Measurements from ENCODE around the gene SUPT20H.
A peak's percentile ranks its signal among the peaks of the same experiment; 100 is the strongest.

SUPT20H gene

GRCh38 chr13:37001921-37002250, 57.6 kb downstream of the SUPT20H start:
- DNase-seq (ENCODE audit: low read depth, low spot score): no peak

GRCh38 chr13:36999054-36999714, 60.3 kb downstream of the SUPT20H start, which contains the start of gene ALG5:
Gene ALG5, minus strand, starts transcription at chr13:36999340. Its CDS starts 40 bp downstream, at chr13:36999300.
- peak; percentile 54 for DNase-seq (ENCODE audit: low read depth, low spot score)

- DNase-seq (ENCODE audit: low read depth, low spot score): no peak
These were observed 60.9 kb downstream of the SUPT20H start for GRCh38 chr13:36998624-36999041.

- DNase-seq (ENCODE audit: low read depth, low spot score): no peak
These were observed 61.6 kb downstream of the SUPT20H start for GRCh38 chr13:36997716-36998427.

GRCh38 chr13:36992362-36992761, 67.1 kb downstream of the SUPT20H start:
- DNase-seq (ENCODE audit: low read depth, low spot score): no peak

GRCh38 chr13:36986462-36987240, 72.8 kb downstream of the SUPT20H start:
- no peak for DNase-seq (ENCODE audit: low read depth, low spot score)

- DNase-seq (ENCODE audit: low read depth, low spot score): no peak
These were observed 78.2 kb downstream of the SUPT20H start for GRCh38 chr13:36981156-36981743.

- no peak for DNase-seq (ENCODE audit: low read depth, low spot score)
These were observed 80.0 kb downstream of the SUPT20H start for GRCh38 chr13:36979361-36980050.

GRCh38 chr13:36975172-36975571, 84.3 kb downstream of the SUPT20H start:
- no peak for DNase-seq (ENCODE audit: low read depth, low spot score)

GRCh38 chr13:36973621-36974295, 85.7 kb downstream of the SUPT20H start:
- no peak for DNase-seq (ENCODE audit: low read depth, low spot score)

- no peak for DNase-seq (ENCODE audit: low read depth, low spot score)
These were observed 86.5 kb downstream of the SUPT20H start for GRCh38 chr13:36973009-36973408.

GRCh38 chr13:36966404-36966803, 93.1 kb downstream of the SUPT20H start:
- DNase-seq (ENCODE audit: low read depth, low spot score): no peak

- peak; percentile 23 for DNase-seq (ENCODE audit: low read depth, low spot score)
These were observed 93.7 kb downstream of the SUPT20H start for GRCh38 chr13:36965767-36966166.

- DNase-seq (ENCODE audit: low read depth, low spot score): no peak
These were observed 99.9 kb downstream of the SUPT20H start for GRCh38 chr13:36959456-36960116.

All from smooth muscle cell of the brain vasculature (primary cell).